ENCODE data around the gene FBXL17. TPM values are rescaled to one million over a fixed set of nuclear protein-coding genes. Genes with fewer than 3 reads are reported as not detected.
"Not testable (repeated sequence)": the region's sequence is repeated elsewhere in the genome, so short reads cannot be mapped to it uniquely, and the experiment has no call there.

Gene FBXL17
- total and polyA plus RNA-seq, 5 donors from 2014 or later = 3.8 to 27.7 (median 6.4) TPM

DNA sequence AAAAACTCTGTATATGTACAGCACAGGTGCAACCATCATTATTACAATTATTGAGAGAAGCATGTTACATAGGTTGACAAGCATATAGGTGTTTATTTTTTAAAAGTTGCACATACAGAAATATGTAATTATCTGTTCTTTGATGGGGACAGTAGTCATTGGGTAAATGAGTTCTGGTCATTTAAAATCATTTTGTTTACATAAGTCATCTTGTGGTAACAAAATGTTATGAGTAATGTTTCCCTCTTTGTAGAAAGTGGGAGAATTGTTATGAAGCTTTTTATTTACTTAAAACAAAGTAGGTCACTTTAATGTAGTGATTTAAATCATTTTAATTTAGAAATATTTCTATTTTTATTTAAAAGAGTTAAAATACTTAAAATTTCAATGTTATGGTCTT is 33.8 kb upstream of the FBXL17 start:
- H3K9me3 Mint-ChIP-seq = peaks cover 0 to 2% (median 0%) of the 10 kb centered on the region in 7 donors
- no peak overlapping the region for H3K27ac Mint-ChIP-seq
- H3K4me3 ChIP-seq (ENCODE audit: low read depth, low read length) = no peak overlapping the region
- H3K27ac ChIP-seq (ENCODE audit: insufficient read depth, low read length, poor library complexity, severe bottlenecking) = no peak overlapping the region
- no peak for DNase-seq
- H3K4me3 Mint-ChIP-seq = no peak overlapping the region
- H3K4me1 ChIP-seq (ENCODE audit: control insufficient read depth, insufficient read depth, low read length, poor library complexity, severe bottlenecking) = no peaks in the 10 kb centered on the region
- ATAC-seq (ENCODE audit: low read depth in 2 of 2) = no peak
- H3K27me3 Mint-ChIP-seq = peaks cover 18% of the 10 kb centered on the region
- no peaks in the 10 kb centered on the region for H3K9me3 ChIP-seq (ENCODE audit: control insufficient read depth in 2 of 2, low read length in 2 of 2)
- H3K36me3 ChIP-seq (ENCODE audit: control insufficient read depth, insufficient read depth, low read length) = no peaks in the 10 kb centered on the region
- no peaks in the 10 kb centered on the region for H3K36me3 Mint-ChIP-seq
- peaks cover 0 to under 1% (median 0%) of the 10 kb centered on the region in 4 donors for H3K4me1 Mint-ChIP-seq
- no peaks in the 10 kb centered on the region for H3K27me3 ChIP-seq (ENCODE audit: control insufficient read depth, insufficient read depth, low read length)

DNA sequence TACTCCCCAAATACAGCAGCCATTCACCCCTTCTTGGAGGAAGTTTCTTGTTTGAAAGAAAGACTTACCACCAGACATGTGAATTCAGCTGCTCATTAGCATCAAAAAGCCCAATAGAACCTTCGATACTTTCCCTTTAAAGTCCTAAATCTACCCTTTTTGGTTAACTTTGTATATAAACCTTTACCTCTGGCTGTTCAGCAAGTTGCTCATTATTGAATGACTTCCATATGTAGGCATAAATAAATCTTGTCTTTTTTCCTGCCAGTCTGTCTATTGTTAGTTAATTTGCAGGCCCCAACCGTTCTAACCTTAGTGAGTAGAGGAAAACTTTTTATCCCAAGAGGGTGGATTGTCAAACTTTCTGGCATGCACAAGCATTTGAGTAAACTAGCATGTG is 27.9 kb upstream of the FBXL17 start:
- ATAC-seq (ENCODE audit: low read depth in 2 of 2) = no peak
- H3K9me3 Mint-ChIP-seq = peaks cover 0 to 6% (median 0%) of the 10 kb centered on the region in 7 donors

DNA sequence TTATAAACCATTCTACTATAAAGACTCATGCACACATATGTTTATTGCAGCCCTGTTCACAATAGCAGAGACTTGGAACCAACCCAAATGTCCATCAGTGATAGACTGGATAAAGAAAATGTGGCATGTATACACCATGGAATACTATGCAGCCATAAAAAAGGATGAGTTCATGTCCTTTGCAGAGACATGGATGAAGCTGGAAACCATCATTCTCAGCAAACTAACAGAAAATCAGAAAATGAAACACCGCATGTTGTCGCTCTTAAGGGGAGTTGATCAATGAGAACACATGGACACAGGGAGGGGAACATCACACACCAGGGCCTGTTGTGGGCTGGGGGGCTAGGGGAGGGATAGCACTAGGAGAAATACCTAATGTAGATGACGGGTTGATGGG is 23.3 kb upstream of the FBXL17 start:
- not testable (repeated sequence) for H3K4me1 ChIP-seq (ENCODE audit: control insufficient read depth, insufficient read depth, low read length, poor library complexity, severe bottlenecking); H3K9me3 ChIP-seq (ENCODE audit: control insufficient read depth in 2 of 2, low read length in 2 of 2); H3K36me3 ChIP-seq (ENCODE audit: control insufficient read depth, insufficient read depth, low read length); H3K4me3 ChIP-seq (ENCODE audit: low read depth, low read length); DNase-seq; H3K27me3 Mint-ChIP-seq; ATAC-seq (ENCODE audit: low read depth in 2 of 2); H3K27ac ChIP-seq (ENCODE audit: insufficient read depth, low read length, poor library complexity, severe bottlenecking); H3K4me3 Mint-ChIP-seq; H3K4me1 Mint-ChIP-seq; H3K27me3 ChIP-seq (ENCODE audit: control insufficient read depth, insufficient read depth, low read length); H3K36me3 Mint-ChIP-seq; H3K27ac Mint-ChIP-seq
- peaks cover 0 to 25% (median 0%) of the 10 kb centered on the region in 7 donors for H3K9me3 Mint-ChIP-seq

More for the DNA sequence above, 27.9 kb upstream of the FBXL17 start:
- Mint-ChIP-seq H3K4me1 (no peaks in the 10 kb centered on the region), H3K4me3 (no peak overlapping the region), H3K27ac (no peak overlapping the region), H3K27me3 (peaks cover 6% of the 10 kb centered on the region), H3K36me3 (no peaks in the 10 kb centered on the region)
- Histone ChIP-seq H3K27me3 (ENCODE audit: control insufficient read depth, insufficient read depth, low read length) (no peaks in the 10 kb centered on the region), H3K27ac (ENCODE audit: insufficient read depth, low read length, poor library complexity, severe bottlenecking) (no peak overlapping the region), H3K4me1 (ENCODE audit: control insufficient read depth, insufficient read depth, low read length, poor library complexity, severe bottlenecking) (no peaks in the 10 kb centered on the region), H3K9me3 (ENCODE audit: control insufficient read depth in 2 of 2, low read length in 2 of 2) (no peaks in the 10 kb centered on the region), H3K4me3 (ENCODE audit: low read depth, low read length) (no peak overlapping the region), H3K36me3 (ENCODE audit: control insufficient read depth, insufficient read depth, low read length) (no peaks in the 10 kb centered on the region)
- no peak for DNase-seq

DNA sequence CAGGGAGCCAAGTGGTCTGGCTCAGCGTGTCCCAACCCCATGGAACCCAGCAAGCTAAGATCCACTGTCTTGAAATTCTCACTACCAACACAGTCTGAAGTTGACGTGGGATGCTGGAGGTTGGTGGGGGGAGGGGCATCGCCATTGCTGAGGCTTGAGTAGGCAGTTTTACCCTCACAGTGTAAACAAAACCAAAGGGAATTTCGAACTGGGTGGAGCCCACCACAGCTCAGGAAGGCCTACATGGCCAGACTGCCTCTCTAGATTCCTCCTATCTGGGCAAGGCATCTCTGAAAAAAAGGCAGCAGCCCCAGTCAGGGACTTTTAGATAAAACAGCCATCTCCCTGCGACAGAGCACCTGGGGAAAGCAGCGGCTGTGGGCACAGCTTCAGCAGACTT is 17.1 kb upstream of the FBXL17 start:
- no peak overlapping the region for H3K4me3 ChIP-seq (ENCODE audit: low read depth, low read length)
- no peak for ATAC-seq (ENCODE audit: low read depth in 2 of 2)
- no peaks in the 10 kb centered on the region for H3K9me3 ChIP-seq (ENCODE audit: control insufficient read depth in 2 of 2, low read length in 2 of 2)
- Mint-ChIP-seq H3K4me1 (no peaks in the 10 kb centered on the region), H3K36me3 (no peaks in the 10 kb centered on the region), H3K27ac (no peak overlapping the region), H3K27me3 (peaks cover 10% of the 10 kb centered on the region), H3K4me3 (no peak overlapping the region), H3K9me3 (peaks cover 0 to 20% (median 2%) of the 10 kb centered on the region in 7 donors)
- no peaks in the 10 kb centered on the region for H3K36me3 ChIP-seq (ENCODE audit: control insufficient read depth, insufficient read depth, low read length)
- no peaks in the 10 kb centered on the region for H3K27me3 ChIP-seq (ENCODE audit: control insufficient read depth, insufficient read depth, low read length)
- H3K4me1 ChIP-seq (ENCODE audit: control insufficient read depth, insufficient read depth, low read length, poor library complexity, severe bottlenecking) = no peaks in the 10 kb centered on the region
- no peak overlapping the region for H3K27ac ChIP-seq (ENCODE audit: insufficient read depth, low read length, poor library complexity, severe bottlenecking)
- DNase-seq = no peak

DNA sequence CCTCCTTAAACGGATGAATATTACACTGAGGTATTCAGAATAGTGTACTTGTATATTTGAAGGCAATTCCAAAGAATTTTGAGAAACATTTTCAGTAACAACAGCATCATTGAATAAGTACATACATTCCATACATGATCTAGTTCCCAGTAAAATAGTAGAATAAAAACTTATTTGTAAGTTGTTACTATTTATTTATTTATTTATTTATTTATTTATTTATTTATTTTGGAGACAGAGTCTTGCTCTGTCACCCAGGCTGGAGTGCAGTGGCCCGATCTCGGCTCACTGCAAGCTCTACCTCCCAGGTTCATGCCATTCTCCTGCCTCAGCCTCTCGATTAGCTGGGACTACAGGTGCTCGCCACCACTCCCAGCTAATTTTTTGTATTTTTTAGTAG is 14.9 kb upstream of the FBXL17 start:
- H3K36me3 ChIP-seq (ENCODE audit: control insufficient read depth, insufficient read depth, low read length); H3K4me3 Mint-ChIP-seq; ATAC-seq (ENCODE audit: low read depth in 2 of 2); H3K27me3 ChIP-seq (ENCODE audit: control insufficient read depth, insufficient read depth, low read length); H3K9me3 Mint-ChIP-seq; H3K4me1 Mint-ChIP-seq; H3K9me3 ChIP-seq (ENCODE audit: control insufficient read depth in 2 of 2, low read length in 2 of 2); H3K36me3 Mint-ChIP-seq; H3K4me1 ChIP-seq (ENCODE audit: control insufficient read depth, insufficient read depth, low read length, poor library complexity, severe bottlenecking); H3K27ac Mint-ChIP-seq; H3K4me3 ChIP-seq (ENCODE audit: low read depth, low read length); DNase-seq; H3K27ac ChIP-seq (ENCODE audit: insufficient read depth, low read length, poor library complexity, severe bottlenecking): not testable (repeated sequence)
- H3K27me3 Mint-ChIP-seq = peaks cover 10% of the 10 kb centered on the region

DNA sequence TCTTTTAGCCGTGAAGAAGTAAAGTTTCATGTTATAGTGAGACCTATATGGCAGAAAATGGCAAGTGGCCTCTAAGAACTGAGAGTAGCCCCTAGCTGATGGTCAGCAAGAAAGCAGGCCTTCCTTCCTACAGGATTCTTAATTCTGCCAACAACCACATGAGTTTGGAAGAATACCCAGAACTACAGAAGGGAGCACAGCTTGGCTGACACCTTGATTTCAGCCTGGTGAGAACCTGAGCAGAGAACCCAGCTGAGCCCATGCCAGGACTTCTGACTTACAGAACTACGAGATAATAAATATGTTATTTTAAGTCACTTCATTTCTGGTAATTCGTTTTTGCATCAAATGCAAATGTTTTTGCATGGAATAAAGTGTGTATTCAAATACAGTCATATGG is 5.9 kb upstream of the FBXL17 start:
- Mint-ChIP-seq H3K9me3 (peaks cover 0 to 2% (median 0%) of the 10 kb centered on the region in 7 donors), H3K27me3 (no peaks in the 10 kb centered on the region), H3K4me1 (peaks cover 4 to 24% (median 16%) of the 10 kb centered on the region in 4 donors), H3K36me3 (no peaks in the 10 kb centered on the region), H3K4me3 (peak overlapping the region in 1 of 4 donors; percentile 32), H3K27ac (no peak overlapping the region)
- Histone ChIP-seq H3K36me3 (ENCODE audit: control insufficient read depth, insufficient read depth, low read length) (no peaks in the 10 kb centered on the region), H3K27ac (ENCODE audit: insufficient read depth, low read length, poor library complexity, severe bottlenecking) (no peak overlapping the region), H3K4me1 (ENCODE audit: control insufficient read depth, insufficient read depth, low read length, poor library complexity, severe bottlenecking) (peaks cover 7% of the 10 kb centered on the region), H3K4me3 (ENCODE audit: low read depth, low read length) (no peak overlapping the region), H3K27me3 (ENCODE audit: control insufficient read depth, insufficient read depth, low read length) (no peaks in the 10 kb centered on the region), H3K9me3 (ENCODE audit: control insufficient read depth in 2 of 2, low read length in 2 of 2) (no peaks in the 10 kb centered on the region)
- no peak for DNase-seq
- ATAC-seq (ENCODE audit: low read depth in 2 of 2) = no peak

DNA sequence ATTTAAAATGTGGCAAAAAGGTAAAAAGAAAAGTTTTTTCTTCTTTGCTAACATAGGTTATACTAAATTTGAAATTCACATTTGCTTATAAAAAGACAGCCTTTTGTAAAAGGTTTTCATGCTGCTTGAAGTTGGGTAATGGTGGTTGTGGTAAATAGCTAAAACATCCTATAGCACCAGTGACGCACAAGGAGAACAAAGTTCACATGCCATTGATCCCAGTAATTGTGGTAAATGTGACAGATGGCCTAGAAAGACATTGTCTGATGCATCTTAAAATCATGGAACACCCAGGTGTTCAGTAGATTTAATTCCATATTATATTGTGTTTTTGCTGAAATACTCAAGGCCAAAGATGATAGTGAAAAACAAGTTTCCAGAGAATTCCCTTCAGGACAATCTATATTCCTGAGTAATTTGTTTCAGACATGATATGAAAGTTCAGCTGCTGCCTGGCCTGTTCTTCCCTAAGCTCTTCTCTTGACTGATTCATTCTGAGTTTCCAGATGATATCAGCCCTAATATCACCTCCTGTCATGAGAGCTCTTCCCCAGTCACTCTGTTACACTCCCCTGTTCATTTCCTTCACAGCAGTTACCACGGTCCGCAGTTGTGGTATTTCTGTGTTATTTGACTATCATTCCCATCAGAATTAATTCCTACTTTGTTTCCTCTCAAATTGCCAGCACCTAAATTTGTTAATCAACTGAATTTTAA is 4.6 kb upstream of the FBXL17 start:
- Mint-ChIP-seq H3K4me3 (no peak overlapping the region), H3K4me1 (peaks cover 5 to 31% (median 17%) of the 10 kb centered on the region in 4 donors), H3K27me3 (peaks cover 5% of the 10 kb centered on the region), H3K36me3 (no peaks in the 10 kb centered on the region), H3K27ac (peak overlapping the region in 1 of 3 donors; percentile 54), H3K9me3 (peaks cover 0 to 1% (median 0%) of the 10 kb centered on the region in 7 donors)
- Histone ChIP-seq H3K4me3 (ENCODE audit: low read depth, low read length) (no peak overlapping the region), H3K27me3 (ENCODE audit: control insufficient read depth, insufficient read depth, low read length) (no peaks in the 10 kb centered on the region), H3K9me3 (ENCODE audit: control insufficient read depth in 2 of 2, low read length in 2 of 2) (no peaks in the 10 kb centered on the region), H3K4me1 (ENCODE audit: control insufficient read depth, insufficient read depth, low read length, poor library complexity, severe bottlenecking) (peaks cover 12% of the 10 kb centered on the region), H3K27ac (ENCODE audit: insufficient read depth, low read length, poor library complexity, severe bottlenecking) (no peak overlapping the region), H3K36me3 (ENCODE audit: control insufficient read depth, insufficient read depth, low read length) (no peaks in the 10 kb centered on the region)
- no peak for DNase-seq
- no peak for ATAC-seq (ENCODE audit: low read depth in 2 of 2)

DNA sequence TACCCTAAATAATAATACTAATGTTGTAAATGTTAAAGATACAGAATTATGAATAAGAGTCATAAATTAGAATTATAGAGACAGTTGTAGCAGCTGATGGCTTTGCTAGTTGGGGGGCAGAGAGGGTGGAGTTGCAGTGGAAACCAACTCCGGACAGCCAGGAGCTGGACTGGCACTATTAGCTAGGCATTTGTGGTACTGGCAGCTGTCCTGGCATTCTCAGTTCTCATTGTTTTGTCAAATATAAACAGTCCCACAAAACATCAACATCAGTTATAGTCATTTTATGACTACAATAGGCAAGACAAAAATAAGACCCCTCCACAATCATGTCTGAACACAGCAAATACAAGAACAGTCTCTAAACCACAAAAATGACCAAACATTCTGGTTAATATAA is 2.8 kb upstream of the FBXL17 start:
- H3K4me1 ChIP-seq (ENCODE audit: control insufficient read depth, insufficient read depth, low read length, poor library complexity, severe bottlenecking) = peaks cover 17% of the 10 kb centered on the region
- peaks cover 5% of the 10 kb centered on the region for H3K27me3 Mint-ChIP-seq
- H3K9me3 ChIP-seq (ENCODE audit: control insufficient read depth in 2 of 2, low read length in 2 of 2) = no peaks in the 10 kb centered on the region
- DNase-seq (no peak), ATAC-seq (ENCODE audit: low read depth in 2 of 2) (no peak)
- H3K36me3 Mint-ChIP-seq = no peaks in the 10 kb centered on the region
- H3K27ac Mint-ChIP-seq = peak overlapping the region in 2 of 3 donors; percentile 83 to 95
- no peaks in the 10 kb centered on the region for H3K27me3 ChIP-seq (ENCODE audit: control insufficient read depth, insufficient read depth, low read length)
- H3K4me3 ChIP-seq (ENCODE audit: low read depth, low read length) = no peak overlapping the region
- no peak overlapping the region for H3K27ac ChIP-seq (ENCODE audit: insufficient read depth, low read length, poor library complexity, severe bottlenecking)
- H3K4me3 Mint-ChIP-seq = peak overlapping the region in 2 of 4 donors; percentile 23 to 74
- peaks cover 10 to 35% (median 22%) of the 10 kb centered on the region in 4 donors for H3K4me1 Mint-ChIP-seq
- H3K9me3 Mint-ChIP-seq = peaks cover 0 to 1% (median 0%) of the 10 kb centered on the region in 7 donors
- H3K36me3 ChIP-seq (ENCODE audit: control insufficient read depth, insufficient read depth, low read length) = no peaks in the 10 kb centered on the region

All from CD4-positive, CD25-positive, alpha-beta regulatory T cell (primary cell).